GM21390 (cell line): ENCODE data around the gene ABHD12B.
A peak's percentile ranks its signal among the peaks of the same experiment; 100 is the strongest.
"Not testable (repeated sequence)": the region's sequence is repeated elsewhere in the genome, so short reads cannot be mapped to it uniquely, and the experiment has no call there.

ENCODE experiments used
- ATAC-seq: cut with Tn5 transposase; IDR thresholded peaks from one replicate; pipeline ENCODE4 v1.9.1; 2021; ENCODE audit not compliant: unreplicated experiment

Gene ABHD12B

GRCh38 chr14:50932156-50932555, 60.3 kb downstream of the ABHD12B start:
- no peak for ATAC-seq

- ATAC-seq, result no peak
These were observed 61.0 kb downstream of the ABHD12B start for GRCh38 chr14:50932592-50933495.

GRCh38 chr14:50935126-50936015, 63.5 kb downstream of the ABHD12B start:
- no peak for ATAC-seq

- no peak for ATAC-seq
These were observed 64.1 kb downstream of the ABHD12B start for GRCh38 chr14:50936016-50936340.

GRCh38 chr14:50936882-50937281, 65.0 kb downstream of the ABHD12B start:
- no peak for ATAC-seq

- ATAC-seq, result no peak
These were observed 65.5 kb downstream of the ABHD12B start for GRCh38 chr14:50937325-50937724.

- ATAC-seq, result no peak
These were observed 65.9 kb downstream of the ABHD12B start for GRCh38 chr14:50937800-50938199.

- ATAC-seq, result no peak
These were observed 69.3 kb downstream of the ABHD12B start for GRCh38 chr14:50941151-50941550.

- not testable (repeated sequence) for ATAC-seq
These were observed 69.8 kb downstream of the ABHD12B start for GRCh38 chr14:50941638-50942037.

GRCh38 chr14:50943261-50943942, 71.5 kb downstream of the ABHD12B start:
- no peak for ATAC-seq

GRCh38 chr14:50943943-50944646, 72.2 kb downstream of the ABHD12B start, which contains the start of gene PYGL:
TSS of gene PYGL (minus strand) at chr14:50944483. CDS start at chr14:50944403, 80 bp downstream.
- ATAC-seq, result peak; percentile 83

- ATAC-seq, result peak; percentile 15
These were observed 73.0 kb downstream of the ABHD12B start for GRCh38 chr14:50944647-50945413.

- ATAC-seq, result no peak
These were observed 74.5 kb downstream of the ABHD12B start for GRCh38 chr14:50946234-50946935.

- ATAC-seq, result no peak
These were observed 75.6 kb downstream of the ABHD12B start for GRCh38 chr14:50947446-50947845.

- no peak for ATAC-seq
These were observed 76.4 kb downstream of the ABHD12B start for GRCh38 chr14:50948205-50948604.

- no peak for ATAC-seq
These were observed 79.2 kb downstream of the ABHD12B start for GRCh38 chr14:50951032-50951431.

GRCh38 chr14:50953502-50953901, 81.6 kb downstream of the ABHD12B start:
- ATAC-seq, result no peak
